ENCODE data around the gene LOXL3. TPM values are rescaled to one million over a fixed set of nuclear protein-coding genes. Genes with fewer than 3 reads are reported as not detected.

Gene LOXL3
- total RNA-seq, 2 donors from 2014 or later: 0.20 to 1.5 TPM

- H3K36me3 Mint-ChIP-seq: peaks cover 38 to 43% of the 10 kb centered on the region in 2 donors
- peak within 1 kb of the TSS; percentile 32 to 46 for H3K27ac Mint-ChIP-seq
- ATAC-seq: no peak
- no peaks in the 10 kb centered on the region for H3K9me3 Mint-ChIP-seq
- DNase-seq (ENCODE audit: low spot score in 2 of 2): no peak
Measured at GRCh38 chr2:74525717-74526648, 27.8 kb downstream of the LOXL3 start, which contains the start of gene DQX1. DQX1 (minus strand) TSS chr2:74526231; CDS start chr2:74525729, 502 bp downstream.

- DNase-seq (ENCODE audit: low spot score in 2 of 2) (no peak), ATAC-seq (no peak)
- no peaks in the 10 kb centered on the region for H3K9me3 Mint-ChIP-seq
- H3K27ac Mint-ChIP-seq: no peak overlapping the region
- H3K36me3 Mint-ChIP-seq: peaks cover 32 to 36% of the 10 kb centered on the region in 2 donors
Measured at GRCh38 chr2:74524955-74525716, 28.6 kb downstream of the LOXL3 start.

- ATAC-seq: no peak
- DNase-seq (ENCODE audit: low spot score in 2 of 2): no peak
- Mint-ChIP-seq H3K27ac (no peak overlapping the region), H3K9me3 (no peaks in the 10 kb centered on the region), H3K36me3 (peaks cover 28 to 33% of the 10 kb centered on the region in 2 donors)
Measured at GRCh38 chr2:74524005-74524404, 29.7 kb downstream of the LOXL3 start.

- DNase-seq (ENCODE audit: low spot score in 2 of 2) (no peak), ATAC-seq (no peak)
- no peaks in the 10 kb centered on the region for H3K9me3 Mint-ChIP-seq
- H3K36me3 Mint-ChIP-seq: peaks cover 17 to 18% of the 10 kb centered on the region in 2 donors
- no peak overlapping the region for H3K27ac Mint-ChIP-seq
Measured at GRCh38 chr2:74522516-74522915, 31.2 kb downstream of the LOXL3 start.

GRCh38 chr2:74516650-74517049 is 37.1 kb downstream of the LOXL3 start:
- Mint-ChIP-seq H3K9me3 (peaks cover 0 to 4% of the 10 kb centered on the region in 2 donors), H3K36me3 (peaks cover 10 to 20% of the 10 kb centered on the region in 2 donors), H3K27ac (no peak overlapping the region)
- DNase-seq (ENCODE audit: low spot score in 2 of 2) (no peak), ATAC-seq (no peak)

- ATAC-seq (peak; percentile 71 to 77), DNase-seq (ENCODE audit: low spot score in 2 of 2) (peak in 1 of 2 donors; percentile 76)
- Mint-ChIP-seq H3K36me3 (peaks cover 10 to 20% of the 10 kb centered on the region in 2 donors), H3K9me3 (peaks cover 0 to 4% of the 10 kb centered on the region in 2 donors), H3K27ac (peak overlapping the region in 1 of 2 donors; percentile 70)
Measured at GRCh38 chr2:74515981-74516633, 37.6 kb downstream of the LOXL3 start.

- peaks cover 10 to 20% of the 10 kb centered on the region in 2 donors for H3K36me3 Mint-ChIP-seq
- DNase-seq (ENCODE audit: low spot score in 2 of 2) (no peak), ATAC-seq (peak in 1 of 2 donors; percentile 17)
- H3K9me3 Mint-ChIP-seq: peaks cover 0 to 4% of the 10 kb centered on the region in 2 donors
- H3K27ac Mint-ChIP-seq: no peak overlapping the region
Measured at GRCh38 chr2:74515271-74515980, 38.3 kb downstream of the LOXL3 start.

- Mint-ChIP-seq H3K27ac (no peak within 1 kb of the TSS), H3K9me3 (peaks cover 0 to 4% of the 10 kb centered on the region in 2 donors), H3K36me3 (peaks cover 10 to 16% of the 10 kb centered on the region in 2 donors)
- DNase-seq (ENCODE audit: low spot score in 2 of 2) (peak in 1 of 2 donors; percentile 36), ATAC-seq (peak in 1 of 2 donors; percentile 30)
Measured at GRCh38 chr2:74514368-74515270, 39.1 kb downstream of the LOXL3 start, which contains the start of gene TLX2. TLX2 (plus strand) TSS chr2:74514450; CDS start chr2:74514807, 357 bp downstream.

- Mint-ChIP-seq H3K9me3 (peaks cover 0 to 4% of the 10 kb centered on the region in 2 donors), H3K27ac (no peak overlapping the region), H3K36me3 (peaks cover 10 to 16% of the 10 kb centered on the region in 2 donors)
- DNase-seq (ENCODE audit: low spot score in 2 of 2): peak in 1 of 2 donors; percentile 42
- peak; percentile 39 to 48 for ATAC-seq
Measured at GRCh38 chr2:74513605-74514367, 40.0 kb downstream of the LOXL3 start.

GRCh38 chr2:74512744-74513604 is 40.8 kb downstream of the LOXL3 start:
- peak overlapping the region in 1 of 2 donors; percentile 37 for H3K27ac Mint-ChIP-seq
- DNase-seq (ENCODE audit: low spot score in 2 of 2) (no peak), ATAC-seq (no peak)
- H3K36me3 Mint-ChIP-seq: peaks cover 10 to 16% of the 10 kb centered on the region in 2 donors
- peaks cover 0 to 4% of the 10 kb centered on the region in 2 donors for H3K9me3 Mint-ChIP-seq

- ATAC-seq (no peak), DNase-seq (ENCODE audit: low spot score in 2 of 2) (no peak)
- H3K36me3 Mint-ChIP-seq: peaks cover 12 to 21% of the 10 kb centered on the region in 2 donors
- no peak overlapping the region for H3K27ac Mint-ChIP-seq
- H3K9me3 Mint-ChIP-seq: peaks cover 0 to under 1% of the 10 kb centered on the region in 2 donors
Measured at GRCh38 chr2:74511104-74511989, 42.4 kb downstream of the LOXL3 start.

- Mint-ChIP-seq H3K27ac (no peak overlapping the region), H3K9me3 (no peaks in the 10 kb centered on the region), H3K36me3 (peaks cover 12 to 22% of the 10 kb centered on the region in 2 donors)
- ATAC-seq (no peak), DNase-seq (ENCODE audit: low spot score in 2 of 2) (no peak)
Measured at GRCh38 chr2:74510272-74510671, 43.5 kb downstream of the LOXL3 start.

Measured in activated naive CD4-positive, alpha-beta T cell treated with anti-CD3 and anti-CD28 coated beads, Interleukin-2, amount 50 U/mL, for 72 hours (primary cell).